C4-2B (cell line): ENCODE measurements around the gene CRISP2.

ENCODE experiments used
- ZFX ChIP-seq: fragments of 450-650 bp; IDR thresholded peaks from 2 replicates; pipeline ENCODE4 v1.6.1; 2017
- TF ChIP-seq, protein P1 (sequence below): fragments of 450-650 bp; conservative IDR thresholded peaks from 2 replicates; pipeline ENCODE4 v1.5.1; 2017; ENCODE audit warnings: mild to moderate bottlenecking

- TF ChIP-seq, protein P1, sequence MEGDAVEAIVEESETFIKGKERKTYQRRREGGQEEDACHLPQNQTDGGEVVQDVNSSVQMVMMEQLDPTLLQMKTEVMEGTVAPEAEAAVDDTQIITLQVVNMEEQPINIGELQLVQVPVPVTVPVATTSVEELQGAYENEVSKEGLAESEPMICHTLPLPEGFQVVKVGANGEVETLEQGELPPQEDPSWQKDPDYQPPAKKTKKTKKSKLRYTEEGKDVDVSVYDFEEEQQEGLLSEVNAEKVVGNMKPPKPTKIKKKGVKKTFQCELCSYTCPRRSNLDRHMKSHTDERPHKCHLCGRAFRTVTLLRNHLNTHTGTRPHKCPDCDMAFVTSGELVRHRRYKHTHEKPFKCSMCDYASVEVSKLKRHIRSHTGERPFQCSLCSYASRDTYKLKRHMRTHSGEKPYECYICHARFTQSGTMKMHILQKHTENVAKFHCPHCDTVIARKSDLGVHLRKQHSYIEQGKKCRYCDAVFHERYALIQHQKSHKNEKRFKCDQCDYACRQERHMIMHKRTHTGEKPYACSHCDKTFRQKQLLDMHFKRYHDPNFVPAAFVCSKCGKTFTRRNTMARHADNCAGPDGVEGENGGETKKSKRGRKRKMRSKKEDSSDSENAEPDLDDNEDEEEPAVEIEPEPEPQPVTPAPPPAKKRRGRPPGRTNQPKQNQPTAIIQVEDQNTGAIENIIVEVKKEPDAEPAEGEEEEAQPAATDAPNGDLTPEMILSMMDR: no peak
- TF ChIP-seq ZFX: no peak
Observed at GRCh38 chr6:49651239-49651638, 62.1 kb downstream of the CRISP2 start.
